Measurements from ENCODE around the gene VWA8.

The VWA8 gene

GRCh38 chr13:41668130-41668757 lies 292.7 kb downstream of the VWA8 start (continued):
- no peak for TF ChIP-seq GLIS1 (tag by site-specific recombination; IDR thresholded peaks at IDR 0.05)
- TF ChIP-seq ZBTB1 (tag by site-specific recombination; IDR thresholded peaks at IDR 0.05), result no peak
- peak; percentile 95 for TF ChIP-seq ZNF10 (tag by site-specific recombination; IDR thresholded peaks at IDR 0.05)
- peak; percentile 42; the same call in 1 of the 2 replicates for TF ChIP-seq ZBTB21 (tag by site-specific recombination; IDR thresholded peaks at IDR 0.05)
- no peak for TF ChIP-seq ZNF239 (tag by site-specific recombination; IDR thresholded peaks at IDR 0.05)
- TF ChIP-seq OVOL3 (tag by site-specific recombination; IDR thresholded peaks at IDR 0.05), result no peak
- no peak for TF ChIP-seq ZNF747 (tag by site-specific recombination; IDR thresholded peaks at IDR 0.05)
- no peak for TF ChIP-seq GLI4 (tag by site-specific recombination; IDR thresholded peaks at IDR 0.05)
- TF ChIP-seq ZNF629 (tag by site-specific recombination; IDR thresholded peaks at IDR 0.05), result peak; percentile 32; the same call in 1 of the 2 replicates

GRCh38 chr13:41666644-41667043 lies 294.3 kb downstream of the VWA8 start:
- Histone ChIP-seq H3K4me1 (ENCODE audit: control insufficient read depth, insufficient read depth, low read length) (no peaks in the 10 kb centered on the region), H3K9me3 (ENCODE audit: control insufficient read depth, insufficient read depth, low read depth, low read length) (no peaks in the 10 kb centered on the region), H3K27ac (ENCODE audit: extremely low read depth, low read depth, low read length) (no peak overlapping the region), H3K36me3 (ENCODE audit: control insufficient read depth in 2 of 2, insufficient read depth in 1 of 2, low read length in 2 of 2) (no peaks in the 10 kb centered on the region), H3K4me3 (ENCODE audit: low read depth, low read length) (no peak overlapping the region)
- TF ChIP-seq ZBTB48 (tag by site-specific recombination; IDR thresholded peaks at IDR 0.05), result no peak
- no peak for TF ChIP-seq ZNF623 (tag by site-specific recombination; IDR thresholded peaks at IDR 0.05)
- no peak for TF ChIP-seq ZNF792 (tag by site-specific recombination; IDR thresholded peaks at IDR 0.05)
- TF ChIP-seq OSR2 (tag by site-specific recombination; IDR thresholded peaks at IDR 0.05), result no peak
- no peak for TF ChIP-seq ZBTB11 (tag by site-specific recombination; conservative IDR thresholded peaks at IDR 0.05; ENCODE audit: low read depth)
- no peak for TF ChIP-seq ZNF416 (tag by site-specific recombination; IDR thresholded peaks at IDR 0.05)
- no peak for TF ChIP-seq ZNF560 (tag by site-specific recombination; IDR thresholded peaks at IDR 0.05; ENCODE audit: borderline replicate concordance)
- TF ChIP-seq ZBTB17 (tag by site-specific recombination; IDR thresholded peaks at IDR 0.05), result no peak
- TF ChIP-seq FEZF1 (tag by site-specific recombination; IDR thresholded peaks at IDR 0.05), result no peak
- no peak for TF ChIP-seq BCL11A (tag by site-specific recombination; IDR thresholded peaks at IDR 0.05; ENCODE audit: low read depth)
- TF ChIP-seq ZNF133 (tag by site-specific recombination; IDR thresholded peaks at IDR 0.05), result no peak
- TF ChIP-seq AEBP2 (tag by site-specific recombination; IDR thresholded peaks at IDR 0.05; ENCODE audit: borderline replicate concordance), result no peak
- ChIA-PET POLR2A (no interaction called here), CTCF (interaction anchor here (1.0 to 1.6 kb wide), 3 partner anchors 9 to 444 kb away, joined by 3 to 4 read pairs (median 4); no protein-coding TSS in a partner anchor)

- no peaks in the 10 kb centered on the region for H3K36me3 ChIP-seq (ENCODE audit: control insufficient read depth in 2 of 2, insufficient read depth in 1 of 2, low read length in 2 of 2)
- H3K9me3 ChIP-seq (ENCODE audit: control insufficient read depth, insufficient read depth, low read depth, low read length), result no peaks in the 10 kb centered on the region
- POLR2A ChIA-PET, result no interaction called here
- no peak overlapping the region for H3K27ac ChIP-seq (ENCODE audit: extremely low read depth, low read depth, low read length)
- CTCF ChIA-PET, result no interaction called here
- no peak overlapping the region for H3K4me3 ChIP-seq (ENCODE audit: low read depth, low read length)
- no peaks in the 10 kb centered on the region for H3K4me1 ChIP-seq (ENCODE audit: control insufficient read depth, insufficient read depth, low read length)
- no peak for TF ChIP-seq ZNF704 (tag by site-specific recombination; IDR thresholded peaks at IDR 0.05)
- no peak for TF ChIP-seq BCL11B (tag by site-specific recombination; IDR thresholded peaks at IDR 0.05; ENCODE audit: low read depth)
- TF ChIP-seq IKZF3 (tag by site-specific recombination; IDR thresholded peaks at IDR 0.05), result no peak
- TF ChIP-seq ZNF792 (tag by site-specific recombination; IDR thresholded peaks at IDR 0.05), result no peak
- no peak for TF ChIP-seq ZNF112 (tag by site-specific recombination; IDR thresholded peaks at IDR 0.05)
- TF ChIP-seq KLF17 (tag by site-specific recombination; IDR thresholded peaks at IDR 0.05), result no peak
- no peak for TF ChIP-seq ZFP69B (tag by site-specific recombination; IDR thresholded peaks at IDR 0.05)
- TF ChIP-seq ZNF473 (tag by site-specific recombination; IDR thresholded peaks at IDR 0.05), result no peak
- no peak for TF ChIP-seq ZEB2 (tag by site-specific recombination; IDR thresholded peaks at IDR 0.05)
- TF ChIP-seq ZNF423 (tag by site-specific recombination; IDR thresholded peaks at IDR 0.05), result no peak
These were observed 300.5 kb downstream of the VWA8 start for GRCh38 chr13:41660411-41660810.
